Measurements from ENCODE around the gene CPLX3. TPM values are rescaled to one million over a fixed set of nuclear protein-coding genes. Genes with fewer than 3 reads are reported as not detected.

CPLX3 gene
- total and polyA plus RNA-seq, 12 donors: 0.11 to 24.1 (median 0.94) TPM; not detected in 2

GRCh38 chr15:74802862-74803447 lies 23.5 kb upstream of the CPLX3 start:
- WGBS, 4 donors: 90 to 94% (median 92%) methylated on average over 26 to 31 of the region's 31 CpGs
- TF ChIP-seq POLR2A (IDR thresholded peaks at IDR 0.05) (no peak), CTCF (IDR thresholded peaks at IDR 0.05) (no peak)
- Histone ChIP-seq H3K4me3 (no peak overlapping the region), H3K4me1 (replicated peaks in 1 of 2) (peaks cover 5 to 7% of the 10 kb centered on the region in 2 donors), H3K9me3 (replicated peaks in 1 of 3) (no peaks in the 10 kb centered on the region), H3K36me3 (replicated peaks in 1 of 2) (peaks cover 0 to 42% of the 10 kb centered on the region in 2 donors), H3K27me3 (no peaks in the 10 kb centered on the region), H3K27ac (no peak overlapping the region)
- DNase-seq: no peak
- intact Hi-C loops (cut with DNase I): no loop called here

- no peak for DNase-seq
- 72 to 85% (median 80%) methylated on average over 5 to 6 of the region's 6 CpGs for WGBS, 4 donors
- H3K4me1 ChIP-seq (replicated peaks in 1 of 2): peaks cover 5 to 7% of the 10 kb centered on the region in 2 donors
- no peaks in the 10 kb centered on the region for H3K27me3 ChIP-seq
- no peak overlapping the region for H3K4me3 ChIP-seq
- intact Hi-C loops (cut with DNase I): no loop called here
- no peaks in the 10 kb centered on the region for H3K9me3 ChIP-seq (replicated peaks in 1 of 3)
- H3K27ac ChIP-seq: no peak overlapping the region
- TF ChIP-seq CTCF (IDR thresholded peaks at IDR 0.05) (no peak), POLR2A (IDR thresholded peaks at IDR 0.05) (no peak)
- H3K36me3 ChIP-seq (replicated peaks in 1 of 2): peaks cover 0 to 33% of the 10 kb centered on the region in 2 donors
These were observed 21.5 kb upstream of the CPLX3 start for GRCh38 chr15:74804935-74805334.

DNA sequence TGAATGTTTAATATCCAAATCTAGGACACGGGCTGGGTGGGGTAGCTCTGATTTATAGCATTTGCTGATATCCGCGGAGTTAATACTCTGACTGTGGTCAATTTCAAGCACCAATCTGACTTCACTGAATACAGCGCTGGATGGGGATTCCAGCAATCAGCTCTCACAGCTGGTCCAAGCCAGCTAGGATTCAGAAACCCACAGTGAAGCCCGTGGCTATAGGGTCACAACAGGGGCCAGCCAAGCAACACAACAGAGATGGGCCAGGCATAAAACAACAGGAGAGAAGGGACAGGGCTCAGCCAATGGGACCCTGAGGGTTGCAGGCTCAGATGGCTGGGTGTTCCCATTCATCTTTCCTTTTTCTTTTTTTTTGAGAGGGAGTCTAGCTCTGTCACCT lies 19.1 kb upstream of the CPLX3 start:
- H3K27me3 ChIP-seq: no peaks in the 10 kb centered on the region
- 13 to 33% (median 23%) methylated on average over 5 of the region's 5 CpGs for WGBS, 4 donors
- intact Hi-C loops (cut with DNase I): no loop called here
- H3K36me3 ChIP-seq (replicated peaks in 1 of 2): peaks cover 0 to 19% of the 10 kb centered on the region in 2 donors
- H3K9me3 ChIP-seq (replicated peaks in 1 of 3): no peaks in the 10 kb centered on the region
- H3K4me3 ChIP-seq: no peak overlapping the region
- TF ChIP-seq POLR2A (IDR thresholded peaks at IDR 0.05) (no peak), CTCF (IDR thresholded peaks at IDR 0.05) (no peak)
- H3K27ac ChIP-seq: no peak overlapping the region
- no peak for DNase-seq
- peaks cover 5 to 7% of the 10 kb centered on the region in 2 donors for H3K4me1 ChIP-seq (replicated peaks in 1 of 2)

DNA sequence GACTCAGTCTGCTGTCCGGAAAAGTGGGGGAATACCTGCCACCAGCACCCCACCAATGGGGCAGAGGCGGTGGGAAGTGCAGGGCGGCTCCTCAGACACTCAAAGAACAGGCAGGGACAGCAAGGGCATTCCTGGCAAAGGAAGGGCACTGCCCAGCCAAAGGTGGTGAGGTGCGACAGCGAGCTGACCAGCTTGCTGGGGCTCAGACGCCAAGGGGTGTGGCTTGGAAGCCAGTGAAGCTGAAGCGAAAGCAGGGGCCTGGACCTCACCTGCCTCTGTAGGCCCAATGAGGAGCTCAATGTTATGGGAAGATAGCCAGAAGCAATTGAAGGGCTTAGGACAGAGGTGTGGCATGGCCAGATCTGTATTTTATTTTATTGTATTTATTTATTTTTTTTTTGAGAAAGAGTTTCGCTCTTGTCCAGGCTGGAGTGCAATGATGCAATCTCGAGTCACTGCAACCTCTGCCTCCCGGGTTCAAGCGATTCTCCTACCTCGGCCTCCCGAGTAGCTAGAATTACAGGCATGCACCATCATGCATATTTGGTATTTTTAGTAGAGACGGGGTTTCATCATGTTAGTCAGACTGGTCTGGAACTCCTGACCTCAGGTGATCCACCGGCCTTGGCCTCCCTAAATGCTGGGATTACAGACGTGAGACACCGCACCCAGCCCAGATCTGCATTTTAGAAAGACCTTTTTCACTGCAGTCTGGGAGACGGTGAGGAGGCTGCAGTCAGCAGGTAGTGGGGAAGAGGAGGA lies 18.2 kb upstream of the CPLX3 start:
- intact Hi-C loops (cut with DNase I): no loop called here
- Histone ChIP-seq H3K4me1 (replicated peaks in 1 of 2) (peaks cover 5 to 7% of the 10 kb centered on the region in 2 donors), H3K9me3 (replicated peaks in 1 of 3) (no peaks in the 10 kb centered on the region), H3K27ac (no peak overlapping the region), H3K4me3 (no peak overlapping the region), H3K27me3 (no peaks in the 10 kb centered on the region), H3K36me3 (replicated peaks in 1 of 2) (peaks cover 0 to 9% of the 10 kb centered on the region in 2 donors)
- DNase-seq: no peak
- 78 to 84% (median 83%) methylated on average over 17 to 18 of the region's 18 CpGs for WGBS, 4 donors
- TF ChIP-seq POLR2A (IDR thresholded peaks at IDR 0.05) (no peak), CTCF (IDR thresholded peaks at IDR 0.05) (no peak)
